Measurements from ENCODE around the gene TSN. TPM values are rescaled to one million over a fixed set of nuclear protein-coding genes. Genes with fewer than 3 reads are reported as not detected.

Gene TSN
- total RNA-seq (10 to 100 TPM; 33.6 to 48.3 (median 44.3) TPM), polyA plus RNA-seq (10 to 100 TPM; 18.2 to 30.9 (median 25.9) TPM)
- long read RNA-seq, donor 1, transcript TSN-201 (6 exons, 3,420 nt) = major isoform, 17 of 19 reads
- long read RNA-seq, donor 1, partial matches to known transcripts = 0 of 19 reads
- long read RNA-seq, donor 1, other reads (novel, unspliced or antisense) = 0 of 19 reads
- long read RNA-seq, donor 2, transcript TSN-201 (6 exons, 3,420 nt) = major isoform, 17 of 19 reads
- long read RNA-seq, donor 2, partial matches to known transcripts = 0 of 19 reads
- long read RNA-seq, donor 2, other reads (novel, unspliced or antisense) = 0 of 19 reads

DNA sequence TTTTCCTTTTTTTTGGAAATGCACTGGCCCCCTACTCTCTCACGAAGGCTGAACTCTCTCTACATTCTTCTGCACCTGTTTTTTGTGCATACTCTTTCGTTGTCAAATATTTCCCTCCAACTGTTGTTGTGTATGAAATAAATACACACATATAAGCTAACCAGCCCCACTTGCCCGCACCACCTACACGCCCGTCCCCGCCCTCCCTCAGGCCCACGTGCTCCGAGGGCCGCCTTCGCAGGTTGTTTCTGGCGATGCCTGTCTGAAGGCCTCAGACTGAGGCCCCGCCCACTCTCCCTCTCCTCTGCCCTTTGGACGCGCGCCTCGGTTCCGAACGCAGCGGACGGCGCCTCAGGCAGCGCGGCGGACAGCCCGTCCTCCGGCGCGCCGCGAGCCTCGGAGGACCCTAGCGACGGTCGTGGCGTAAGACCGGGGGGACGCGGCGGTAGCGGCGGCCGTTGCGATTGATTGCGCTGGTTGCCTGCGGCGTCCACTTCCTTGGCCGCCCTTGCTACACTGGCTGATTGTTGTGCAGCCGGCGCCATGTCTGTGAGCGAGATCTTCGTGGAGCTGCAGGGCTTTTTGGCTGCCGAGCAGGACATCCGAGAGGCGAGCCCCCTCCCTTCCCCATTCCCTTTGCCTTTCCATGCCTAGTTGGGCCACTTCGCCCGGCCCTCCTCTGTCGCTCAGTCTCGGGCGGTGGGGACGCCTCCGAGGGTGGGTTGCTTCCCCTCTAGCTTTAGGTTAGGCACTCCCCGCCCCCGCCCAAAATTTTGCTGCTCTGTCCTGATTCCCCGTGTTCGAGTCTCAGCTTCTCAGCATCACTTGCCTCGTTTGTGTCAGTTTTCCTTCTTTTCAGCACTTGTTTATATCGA is at the start of gene TSN:
Gene TSN (plus strand): TSS at position 415 of the 875 bp plus-strand sequence. CDS start 129 bp downstream, at position 544.
- H3K4me3 ChIP-seq = peak within 1 kb of the TSS; percentile 77 to 100 (median 98)
- H3K4me1 ChIP-seq = peaks cover 24 to 59% (median 39%) of the 10 kb centered on the region in 6 donors
- TF ChIP-seq, protein P1, sequence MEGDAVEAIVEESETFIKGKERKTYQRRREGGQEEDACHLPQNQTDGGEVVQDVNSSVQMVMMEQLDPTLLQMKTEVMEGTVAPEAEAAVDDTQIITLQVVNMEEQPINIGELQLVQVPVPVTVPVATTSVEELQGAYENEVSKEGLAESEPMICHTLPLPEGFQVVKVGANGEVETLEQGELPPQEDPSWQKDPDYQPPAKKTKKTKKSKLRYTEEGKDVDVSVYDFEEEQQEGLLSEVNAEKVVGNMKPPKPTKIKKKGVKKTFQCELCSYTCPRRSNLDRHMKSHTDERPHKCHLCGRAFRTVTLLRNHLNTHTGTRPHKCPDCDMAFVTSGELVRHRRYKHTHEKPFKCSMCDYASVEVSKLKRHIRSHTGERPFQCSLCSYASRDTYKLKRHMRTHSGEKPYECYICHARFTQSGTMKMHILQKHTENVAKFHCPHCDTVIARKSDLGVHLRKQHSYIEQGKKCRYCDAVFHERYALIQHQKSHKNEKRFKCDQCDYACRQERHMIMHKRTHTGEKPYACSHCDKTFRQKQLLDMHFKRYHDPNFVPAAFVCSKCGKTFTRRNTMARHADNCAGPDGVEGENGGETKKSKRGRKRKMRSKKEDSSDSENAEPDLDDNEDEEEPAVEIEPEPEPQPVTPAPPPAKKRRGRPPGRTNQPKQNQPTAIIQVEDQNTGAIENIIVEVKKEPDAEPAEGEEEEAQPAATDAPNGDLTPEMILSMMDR (IDR thresholded peaks at IDR 0.05 in 8 of 11, conservative IDR thresholded peaks at IDR 0.05 in 3 of 11) = peak in 3 of 11 experiments; percentile 26 to 39 (median 29)
- TF ChIP-seq POLR2A (IDR thresholded peaks at IDR 0.05) = peak; percentile 42 to 96 (median 49)
- TF ChIP-seq POLR2AphosphoS5 (IDR thresholded peaks at IDR 0.05) = peak; percentile 97 to 99 (median 97)
- no peaks in the 10 kb centered on the region for H3K27me3 ChIP-seq (replicated peaks in 1 of 7)
- peaks cover 0 to 34% (median 23%) of the 10 kb centered on the region in 6 donors for H3K36me3 ChIP-seq
- H3K9me3 ChIP-seq = no peaks in the 10 kb centered on the region
- peak; percentile 100 for DNase-seq
- 0 to 1% (median 0%) methylated on average over 56 to 67 of the region's 67 CpGs for WGBS, 5 donors
- intact Hi-C loops (cut with DNase I; ENCODE audit: low total_unique reads) = no loop called here
- H3K27ac ChIP-seq = peak within 1 kb of the TSS; percentile 65 to 90 (median 83)

DNA sequence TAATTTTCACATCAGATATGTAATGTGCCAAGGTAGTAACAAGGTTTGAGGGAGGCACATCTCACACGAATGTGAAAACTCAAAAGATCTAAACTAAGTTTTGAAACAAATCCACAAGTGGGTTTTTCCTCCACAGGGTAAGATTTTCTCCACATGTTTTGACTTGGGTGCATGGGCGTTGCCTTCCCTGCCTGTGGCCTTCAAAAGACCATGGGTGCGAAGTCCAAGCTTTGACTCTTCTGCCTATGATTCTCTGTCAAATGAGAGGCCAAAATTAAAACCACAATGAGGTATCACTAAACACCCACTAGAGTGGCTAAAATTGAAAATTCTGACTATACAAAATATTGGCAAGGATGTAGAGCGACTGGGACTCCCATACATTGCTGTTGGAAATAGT is 49.5 kb upstream of the TSN start:
- Histone ChIP-seq H3K4me3 (no peak overlapping the region), H3K27me3 (replicated peaks in 1 of 7) (no peaks in the 10 kb centered on the region), H3K9me3 (no peaks in the 10 kb centered on the region), H3K4me1 (peaks cover 0 to 12% (median 2%) of the 10 kb centered on the region in 6 donors), H3K27ac (no peak overlapping the region), H3K36me3 (no peaks in the 10 kb centered on the region)
- intact Hi-C loops (cut with DNase I; ENCODE audit: low total_unique reads) = no loop called here
- TF ChIP-seq, protein P1 (IDR thresholded peaks at IDR 0.05 in 8 of 11, conservative IDR thresholded peaks at IDR 0.05 in 3 of 11) = no peak
- no peak for TF ChIP-seq POLR2AphosphoS5 (IDR thresholded peaks at IDR 0.05)
- no peak for TF ChIP-seq POLR2A (IDR thresholded peaks at IDR 0.05)
- 86 to 96% (median 90%) methylated on average over 4 of the region's 4 CpGs for WGBS, 5 donors
- no peak for DNase-seq

DNA sequence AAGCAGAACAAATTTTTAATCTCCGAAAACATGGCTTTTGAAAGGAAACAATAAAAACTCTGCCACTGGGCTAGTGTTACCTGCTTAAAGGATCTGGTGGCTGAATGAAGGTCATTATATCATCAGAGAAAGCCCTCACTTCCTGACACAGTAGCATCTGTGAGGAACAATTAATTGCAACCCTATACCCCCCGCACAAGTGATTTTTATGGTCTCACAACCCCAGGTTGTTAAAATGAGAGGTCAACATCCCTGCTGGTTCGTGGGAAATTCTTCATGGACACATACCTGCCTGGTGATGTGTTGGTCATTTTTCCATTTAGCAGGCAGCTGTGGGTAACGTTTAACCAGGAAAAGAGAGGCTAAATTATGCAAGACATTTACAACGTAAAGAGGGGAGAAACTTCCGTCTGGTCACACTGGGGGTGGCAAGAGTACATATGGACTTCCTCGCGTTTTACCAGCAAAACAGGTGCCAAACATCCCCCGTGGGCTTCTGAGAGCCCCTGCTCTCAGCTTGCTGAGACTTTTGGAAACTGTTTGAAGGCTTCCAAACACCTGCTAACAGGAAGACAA is 48.0 kb upstream of the TSN start:
- TF ChIP-seq POLR2AphosphoS5 (IDR thresholded peaks at IDR 0.05) (no peak), POLR2A (IDR thresholded peaks at IDR 0.05) (no peak)
- TF ChIP-seq, protein P1 (IDR thresholded peaks at IDR 0.05 in 8 of 11, conservative IDR thresholded peaks at IDR 0.05 in 3 of 11) = no peak
- DNase-seq = no peak
- Histone ChIP-seq H3K9me3 (no peaks in the 10 kb centered on the region), H3K27me3 (replicated peaks in 1 of 7) (no peaks in the 10 kb centered on the region), H3K36me3 (no peaks in the 10 kb centered on the region), H3K4me1 (peaks cover 0 to 6% (median 0%) of the 10 kb centered on the region in 6 donors), H3K27ac (peak overlapping the region in 1 of 8 donors; percentile 45), H3K4me3 (no peak overlapping the region)
- intact Hi-C loops (cut with DNase I; ENCODE audit: low total_unique reads) = no loop called here
- WGBS, 5 donors = 36 to 55% (median 50%) methylated on average over 9 of the region's 9 CpGs

Data from spleen (tissue), 13 donors.